Measurements from ENCODE around the gene VIT.

VIT gene

GRCh38 chr2:36756438-36756837 lies 59.9 kb downstream of the VIT start:
- DNase-seq (ENCODE audit: low read depth in 1 of 2, low spot score in 1 of 2), result no peak

- no peak for DNase-seq (ENCODE audit: low read depth in 1 of 2, low spot score in 1 of 2)
Observed at GRCh38 chr2:36762764-36763490, 66.4 kb downstream of the VIT start.

DNA sequence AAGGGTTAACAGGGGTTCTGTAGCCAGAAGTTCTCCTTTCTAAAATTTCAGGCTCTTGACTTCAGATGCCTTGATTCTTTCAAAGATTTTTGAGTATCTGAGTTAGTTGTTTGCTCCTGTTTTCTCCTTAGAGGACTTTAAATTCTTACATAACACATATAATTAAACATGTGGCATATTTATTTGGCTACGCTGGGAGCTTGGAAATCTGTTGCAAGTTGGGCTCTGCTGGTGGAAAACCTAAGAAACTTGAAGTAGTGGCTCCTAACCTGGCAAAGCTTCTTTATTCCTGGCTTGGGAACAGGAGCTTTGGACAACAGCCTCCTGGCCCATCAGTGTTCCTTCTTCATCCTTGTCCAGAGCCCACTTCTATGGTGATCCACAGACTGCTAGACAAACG lies 72.6 kb downstream of the VIT start:
- DNase-seq (ENCODE audit: low read depth in 1 of 2, low spot score in 1 of 2), result no peak

DNA sequence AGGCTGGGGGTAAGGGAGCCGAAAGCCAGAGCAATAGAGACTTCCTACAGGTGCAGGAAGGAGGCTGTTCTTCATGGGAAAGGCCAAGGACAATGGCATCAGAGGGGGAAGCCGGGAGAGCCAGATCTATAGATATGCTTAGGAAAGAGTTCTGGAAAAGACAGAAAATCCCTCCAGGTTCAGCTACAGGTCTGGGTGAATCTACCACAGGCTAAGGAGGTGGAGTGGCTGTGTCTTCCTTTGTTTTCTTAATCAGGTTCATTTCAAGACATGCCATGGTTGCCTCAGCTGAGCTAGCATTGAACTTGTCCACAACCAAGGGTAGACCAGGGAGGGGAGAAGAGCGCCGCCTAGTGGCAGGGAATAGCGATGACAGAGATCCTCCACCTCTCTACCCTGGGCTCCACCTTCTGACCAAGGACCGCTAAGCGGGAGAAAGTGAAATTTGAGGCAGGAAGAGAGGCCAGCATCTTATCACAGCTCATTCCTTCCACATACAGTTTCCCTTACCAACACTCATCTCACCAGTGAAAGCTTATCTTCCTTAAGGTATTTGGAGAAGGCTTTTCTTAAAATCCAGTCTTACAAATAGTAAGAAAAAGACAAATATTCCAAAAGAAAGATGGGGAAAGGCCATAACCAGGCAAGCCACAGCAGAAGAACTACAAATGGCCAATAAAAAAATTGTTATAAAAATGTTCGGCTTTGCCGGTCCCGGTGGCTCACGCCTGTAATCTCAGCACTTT lies 74.2 kb downstream of the VIT start:
- peak in 1 of 2 donors; percentile 17 for DNase-seq (ENCODE audit: low read depth in 1 of 2, low spot score in 1 of 2)

DNA sequence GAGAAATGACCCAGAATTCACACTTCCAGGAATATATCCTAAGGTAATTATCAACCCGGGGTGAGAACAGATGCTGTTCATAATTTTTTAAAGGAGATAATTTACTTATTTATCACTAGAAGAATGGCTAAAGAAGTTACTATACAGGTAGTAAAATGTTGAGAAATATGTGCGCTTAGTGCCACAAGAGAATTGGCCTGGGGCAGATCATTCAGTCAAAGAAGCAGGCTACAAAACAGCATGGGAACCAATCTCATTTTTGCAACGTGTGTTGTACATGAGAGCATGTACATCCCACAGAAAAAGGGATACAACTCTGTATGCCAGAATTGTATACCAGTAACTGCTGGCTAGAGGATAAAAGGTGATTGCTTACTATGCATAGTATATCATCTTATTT lies 75.2 kb downstream of the VIT start:
- no peak for DNase-seq (ENCODE audit: low read depth in 1 of 2, low spot score in 1 of 2)

DNA sequence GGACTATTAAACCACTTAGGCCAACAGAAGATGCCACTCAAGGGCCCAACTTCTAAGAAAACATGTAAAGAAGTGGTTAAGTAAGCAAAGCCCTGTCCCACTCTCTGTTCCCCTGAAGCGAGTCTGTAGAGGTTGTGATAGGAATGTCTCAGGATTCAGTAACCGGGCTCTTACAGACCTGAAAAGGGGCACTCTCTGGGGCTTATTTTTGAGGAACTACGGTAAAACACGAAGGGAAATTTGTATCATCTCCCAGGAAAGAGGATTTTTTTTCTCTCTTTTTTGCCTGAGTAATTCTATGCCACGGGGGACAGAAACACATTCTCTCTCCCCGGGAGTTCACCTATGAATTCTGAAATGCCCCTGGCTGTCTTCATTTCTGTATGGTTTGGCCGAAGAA lies 77.4 kb downstream of the VIT start:
- DNase-seq (ENCODE audit: low read depth in 1 of 2, low spot score in 1 of 2), result no peak

GRCh38 chr2:36775261-36775660 lies 78.8 kb downstream of the VIT start:
- DNase-seq (ENCODE audit: low read depth in 1 of 2, low spot score in 1 of 2), result no peak

DNA sequence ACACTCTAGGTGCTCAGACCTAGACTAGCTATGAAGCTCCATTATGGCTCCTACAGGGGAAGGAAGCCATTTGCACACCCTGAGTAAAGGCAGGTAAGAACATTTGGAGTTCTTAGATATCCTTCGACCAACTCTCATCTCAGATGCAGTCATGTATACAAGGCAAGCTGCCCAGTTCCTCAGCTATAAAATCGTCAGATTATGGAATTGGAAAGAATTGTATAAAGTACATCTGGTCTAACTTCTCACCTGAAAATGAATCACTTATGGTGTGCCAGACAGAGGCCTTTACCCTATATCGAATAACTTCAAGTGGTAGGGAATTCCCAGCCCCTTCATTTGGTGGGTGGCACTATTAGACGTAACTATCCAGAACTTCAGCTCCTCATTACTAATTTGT lies 79.3 kb downstream of the VIT start:
- DNase-seq (ENCODE audit: low read depth in 1 of 2, low spot score in 1 of 2), result no peak

- no peak for DNase-seq (ENCODE audit: low read depth in 1 of 2, low spot score in 1 of 2)
Observed at GRCh38 chr2:36777272-36777671, 80.8 kb downstream of the VIT start.

GRCh38 chr2:36777788-36778187 lies 81.3 kb downstream of the VIT start:
- DNase-seq (ENCODE audit: low read depth in 1 of 2, low spot score in 1 of 2), result no peak

DNA sequence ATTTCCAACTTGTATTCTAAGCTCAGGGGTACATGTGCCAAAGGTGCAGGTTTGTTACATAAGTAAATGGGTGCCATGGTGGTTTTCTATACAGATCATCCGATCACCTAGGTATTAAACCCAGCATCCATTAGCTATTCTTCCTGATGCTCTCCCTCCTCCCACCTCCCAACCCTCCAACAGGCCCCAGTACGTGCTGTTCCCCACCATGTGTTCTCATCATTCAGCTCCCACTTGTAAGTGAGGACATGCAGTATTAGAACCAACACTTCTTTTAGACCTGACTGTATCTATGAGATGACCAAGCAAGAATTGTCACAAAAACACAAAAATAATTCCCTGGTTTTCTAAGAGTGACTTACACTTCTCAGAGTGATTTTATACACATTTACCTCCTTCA lies 83.0 kb downstream of the VIT start:
- no peak for DNase-seq (ENCODE audit: low read depth in 1 of 2, low spot score in 1 of 2)

GRCh38 chr2:36780231-36780839 lies 83.8 kb downstream of the VIT start:
- DNase-seq (ENCODE audit: low read depth in 1 of 2, low spot score in 1 of 2), result no peak

DNA sequence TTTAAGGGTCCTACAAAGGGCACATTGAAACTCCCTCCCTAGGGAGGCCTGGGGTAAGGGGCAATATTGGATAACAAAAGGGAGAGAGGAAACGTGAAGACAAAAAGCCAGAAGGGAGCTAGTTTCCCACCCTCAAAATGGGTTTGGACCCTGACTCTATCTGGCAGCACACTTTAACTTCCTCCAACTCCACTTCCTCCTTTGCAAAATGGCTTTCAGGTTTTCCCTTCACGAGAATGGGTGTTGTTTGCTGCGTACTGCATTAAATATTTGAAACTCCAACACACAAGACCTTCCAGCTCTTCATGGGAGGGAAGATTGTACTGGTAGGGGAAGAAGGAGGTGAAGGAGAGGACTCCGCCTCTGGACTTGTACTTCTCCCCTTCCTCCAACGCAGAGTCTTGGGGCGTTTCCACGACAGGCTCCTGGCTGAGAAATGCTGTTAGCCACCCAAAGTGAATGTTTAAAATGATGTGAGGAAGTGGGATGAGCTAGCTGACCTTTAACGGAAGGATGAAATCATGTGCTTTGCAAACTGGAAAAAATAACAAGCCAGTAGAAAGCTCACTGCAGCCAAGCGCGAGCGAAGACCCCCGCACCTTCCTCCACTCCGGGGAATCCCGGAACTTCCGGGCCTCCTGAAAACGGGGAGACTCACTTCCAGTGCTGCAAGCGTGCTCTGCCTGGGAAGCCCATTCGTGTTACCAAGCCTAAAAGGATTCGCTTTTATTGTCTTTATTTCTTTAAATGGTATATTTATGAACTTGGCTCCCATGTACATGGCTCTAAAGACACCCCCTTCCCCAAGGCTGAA lies 85.6 kb downstream of the VIT start:
- no peak for DNase-seq (ENCODE audit: low read depth in 1 of 2, low spot score in 1 of 2)

DNA sequence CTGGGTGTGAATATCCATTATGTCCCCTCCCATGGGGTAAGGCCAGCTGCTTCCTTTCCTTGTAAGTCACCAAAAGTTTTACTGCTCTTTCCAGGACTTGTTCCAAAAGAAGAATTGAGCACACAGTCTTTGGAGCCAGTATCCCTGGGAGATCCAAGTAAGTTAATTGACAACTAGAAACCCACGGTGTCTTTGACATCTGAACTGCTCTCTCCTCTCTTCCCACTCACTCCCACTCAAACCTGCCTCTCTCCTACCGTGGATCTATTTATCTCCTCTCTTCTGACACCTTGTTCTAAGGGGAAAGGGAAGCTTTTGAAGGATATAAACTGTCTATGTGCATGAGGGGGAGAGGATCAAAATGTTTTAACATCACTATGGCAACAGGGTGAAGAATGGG lies 86.7 kb downstream of the VIT start:
- DNase-seq (ENCODE audit: low read depth in 1 of 2, low spot score in 1 of 2), result no peak

GRCh38 chr2:36785179-36785795 lies 88.8 kb downstream of the VIT start:
- DNase-seq (ENCODE audit: low read depth in 1 of 2, low spot score in 1 of 2), result peak; percentile 44 to 48

- DNase-seq (ENCODE audit: low read depth in 1 of 2, low spot score in 1 of 2), result no peak
Observed at GRCh38 chr2:36789181-36789804, 92.8 kb downstream of the VIT start.

DNA sequence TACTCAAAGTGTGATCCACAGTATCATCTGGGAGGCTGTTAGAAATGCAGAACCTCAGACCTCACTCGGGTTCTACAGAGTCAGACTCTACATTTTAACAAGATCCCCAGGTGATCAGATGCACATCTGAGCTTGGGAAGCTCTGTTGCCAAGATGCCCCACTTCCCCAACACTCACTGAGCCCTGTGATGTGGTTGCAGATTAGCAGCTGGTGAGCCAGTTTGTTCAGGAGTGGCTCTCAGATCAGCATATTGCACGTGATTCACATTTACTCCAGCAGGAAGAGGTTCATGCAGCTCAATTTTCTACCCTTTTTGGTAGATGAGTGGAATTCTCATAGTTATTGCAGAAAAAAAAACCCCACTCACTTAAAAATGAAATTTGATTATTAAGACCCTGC lies 96.4 kb downstream of the VIT start:
- no peak for DNase-seq (ENCODE audit: low read depth in 1 of 2, low spot score in 1 of 2)

GRCh38 chr2:36797324-36798070 lies 101.0 kb downstream of the VIT start:
- DNase-seq (ENCODE audit: low read depth in 1 of 2, low spot score in 1 of 2), result no peak

GRCh38 chr2:36798724-36799123 lies 102.2 kb downstream of the VIT start:
- no peak for DNase-seq (ENCODE audit: low read depth in 1 of 2, low spot score in 1 of 2)

GRCh38 chr2:36800381-36800780 lies 103.9 kb downstream of the VIT start:
- DNase-seq (ENCODE audit: low read depth in 1 of 2, low spot score in 1 of 2), result peak; percentile 12 to 36

Data from activated CD4-positive, alpha-beta T cell treated with anti-CD3 and anti-CD28 coated beads, Interleukin-2, amount 50 U/mL, for 24 hours (primary cell).